GM19099 (cell line): ENCODE data around the gene CCDC68.

ENCODE experiments used
- POLR2A ChIP-seq: IDR thresholded peaks from 3 replicates; pipeline ENCODE4 v1.6.1; 2011; ENCODE audit warnings: low read depth; ENCODE audit not compliant: insufficient read length; ENCODE audit errors: extremely low read depth

Gene CCDC68

GRCh38 chr18:54968807-54969206, 9.5 kb upstream of the CCDC68 start:
- no peak for TF ChIP-seq POLR2A

GRCh38 chr18:54967786-54968185, 8.5 kb upstream of the CCDC68 start:
- no peak for TF ChIP-seq POLR2A

- TF ChIP-seq POLR2A = no peak
Observed at GRCh38 chr18:54964741-54965140, 5.5 kb upstream of the CCDC68 start.

- no peak for TF ChIP-seq POLR2A
Observed at GRCh38 chr18:54962919-54963645, 3.8 kb upstream of the CCDC68 start.

GRCh38 chr18:54961868-54962267, 2.6 kb upstream of the CCDC68 start:
- no peak for TF ChIP-seq POLR2A

DNA sequence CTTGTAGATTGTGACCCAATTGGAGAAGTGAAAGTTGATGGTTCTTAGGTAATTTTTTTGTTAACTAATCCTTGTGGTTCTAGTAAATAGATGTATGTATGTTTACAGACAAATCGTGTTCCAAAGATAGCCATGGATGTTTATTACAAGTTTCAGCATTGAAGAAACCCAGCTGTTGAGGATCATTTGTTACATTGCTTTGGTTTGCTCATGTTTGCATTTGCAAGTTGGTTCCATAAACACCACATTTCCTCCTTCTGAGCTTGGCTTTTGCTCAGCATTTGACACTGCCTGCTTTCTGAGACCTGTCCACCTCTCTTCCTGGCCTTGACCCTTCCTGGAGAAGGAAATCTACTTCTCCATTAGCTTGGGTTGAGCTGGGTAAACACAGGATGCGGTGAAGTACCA, 1.8 kb upstream of the CCDC68 start:
- no peak for TF ChIP-seq POLR2A

DNA sequence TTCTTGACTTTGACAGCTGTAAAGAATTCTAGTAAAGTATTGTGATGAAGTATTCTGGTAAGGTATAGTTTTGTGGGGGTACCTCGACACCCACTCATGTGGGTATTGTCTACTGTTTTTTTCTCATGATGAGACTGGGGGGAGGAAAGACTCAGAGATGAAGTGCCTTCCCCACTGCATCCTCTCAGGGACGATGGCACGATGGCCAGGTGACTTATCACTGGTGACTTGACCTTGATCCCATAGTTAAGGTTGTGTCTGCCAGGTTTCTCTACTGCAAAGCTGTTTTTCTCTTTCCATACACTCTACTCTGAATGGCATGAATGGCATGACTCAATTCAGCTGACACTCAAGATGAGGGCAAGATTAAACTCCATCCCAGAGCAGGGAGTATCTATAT, 936 bp upstream of the CCDC68 start:
- no peak for TF ChIP-seq POLR2A

DNA sequence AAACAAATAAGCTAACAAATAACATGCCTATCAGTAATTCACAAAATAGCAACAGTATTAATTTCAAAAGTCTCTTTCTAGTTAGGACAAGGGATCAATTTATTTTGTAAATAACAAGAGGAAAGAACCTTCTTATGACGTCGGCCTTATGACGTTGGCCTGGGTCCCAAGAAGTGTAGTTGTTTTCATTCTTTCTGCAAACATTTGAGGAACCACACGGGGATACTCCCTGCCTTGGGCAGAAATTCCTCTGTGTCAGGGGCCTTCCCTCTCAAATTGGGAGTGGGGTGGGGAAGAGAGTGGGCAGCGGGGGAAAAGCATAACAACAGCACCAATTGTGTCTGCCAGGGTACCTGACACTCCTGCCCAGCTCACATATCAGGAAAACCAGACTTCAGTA, 1.3 kb downstream of the CCDC68 start:
- no peak for TF ChIP-seq POLR2A

- TF ChIP-seq POLR2A = no peak
Observed at GRCh38 chr18:54957296-54957832, 1.9 kb downstream of the CCDC68 start.

GRCh38 chr18:54956506-54956905, 2.8 kb downstream of the CCDC68 start:
- TF ChIP-seq POLR2A = no peak

DNA sequence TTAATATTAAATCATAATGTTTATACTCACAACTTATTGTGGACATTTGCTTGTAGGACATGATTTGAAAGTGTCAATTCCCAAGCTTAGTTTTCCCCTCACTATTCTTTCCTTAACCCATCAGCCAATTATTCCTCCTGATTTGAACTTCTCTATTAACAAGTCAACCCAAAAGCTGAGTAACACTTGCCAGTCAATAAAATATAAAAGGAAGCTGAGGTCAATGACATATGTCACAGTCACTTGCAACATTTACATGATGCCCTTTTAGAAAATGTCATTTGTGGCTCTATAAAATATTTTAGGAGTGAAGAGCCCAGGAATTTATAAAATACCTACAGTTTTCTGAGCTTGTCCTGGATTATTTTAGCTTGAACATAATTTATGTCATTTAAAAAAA, 7.2 kb downstream of the CCDC68 start:
- TF ChIP-seq POLR2A = no peak

DNA sequence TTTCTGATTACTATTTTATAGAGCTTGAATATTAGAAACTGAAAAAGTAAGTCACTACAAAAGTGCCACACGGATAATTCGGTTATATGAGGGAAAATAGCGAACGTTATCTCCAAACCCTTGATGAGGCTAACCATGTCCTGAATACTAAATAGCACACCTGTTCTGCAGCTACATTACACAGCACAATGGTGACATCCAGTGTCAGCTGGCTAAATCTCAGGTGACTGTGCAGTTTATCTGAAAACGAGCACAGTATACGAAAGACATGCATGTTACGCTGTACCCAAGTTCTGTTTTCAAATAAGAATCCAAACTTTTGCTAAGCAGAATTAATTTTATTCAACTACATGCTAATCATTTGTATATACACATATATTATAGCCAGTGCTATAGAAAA, 9.0 kb downstream of the CCDC68 start:
- TF ChIP-seq POLR2A = no peak

GRCh38 chr18:54949588-54949987, 9.7 kb downstream of the CCDC68 start:
- TF ChIP-seq POLR2A = no peak

DNA sequence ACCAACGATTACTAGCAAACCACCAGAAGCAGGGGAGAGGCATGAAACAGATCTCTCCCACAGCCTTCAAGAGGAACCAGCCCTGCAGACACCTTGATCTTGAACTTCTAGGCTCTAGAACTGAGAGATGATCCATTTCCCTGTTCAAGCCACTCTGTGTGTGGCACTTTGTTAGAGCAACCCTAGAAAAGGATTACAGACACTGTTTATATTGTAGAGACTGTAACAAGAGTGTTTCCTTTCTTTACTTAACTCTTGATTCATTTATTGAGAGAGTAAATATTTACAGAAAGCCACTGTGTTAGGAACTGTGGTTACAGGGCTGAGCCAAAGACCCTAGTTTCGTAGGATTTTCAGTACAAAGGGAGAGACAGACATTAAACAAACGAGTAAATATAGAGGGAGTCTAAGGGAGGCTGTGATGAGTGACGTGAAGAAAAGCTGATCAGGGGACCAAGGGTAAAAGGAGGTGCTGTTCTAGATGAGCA, 10.9 kb downstream of the CCDC68 start:
- no peak for TF ChIP-seq POLR2A

- no peak for TF ChIP-seq POLR2A
Observed at GRCh38 chr18:54947091-54947490, 12.2 kb downstream of the CCDC68 start.

GRCh38 chr18:54946149-54946581, 13.1 kb downstream of the CCDC68 start:
- no peak for TF ChIP-seq POLR2A
